Colonic mucosa (tissue), 4 donors: ENCODE measurements around the gene PKD1. TPM values are rescaled to one million over a fixed set of nuclear protein-coding genes. Genes with fewer than 3 reads are reported as not detected.

Experiments used
- DNase-seq: peaks from one replicate; pipeline ENCODE4 v3.0.0-alpha.2; 2020
- H3K27ac ChIP-seq: fragments of 200-600 bp; one replicate; pipeline ENCODE4 v1.8.0; 2021
- H3K27me3 ChIP-seq: fragments of 200-600 bp; one replicate; pipeline ENCODE4 v1.8.0; 2021
- H3K36me3 ChIP-seq: fragments of 200-600 bp; one replicate; pipeline ENCODE4 v1.8.0; 2021
- H3K4me1 ChIP-seq: fragments of 200-600 bp; one replicate; pipeline ENCODE4 v1.8.0; 2021; ENCODE audit warnings: mild to moderate bottlenecking
- H3K4me3 ChIP-seq: fragments of 200-600 bp; one replicate; pipeline ENCODE4 v1.8.0; 2021
- H3K9ac ChIP-seq, 2 donors: one replicate each; pipeline ENCODE4 v1.7.0; 2013; ENCODE audit warnings: control low read depth in 2 of 2, low read depth in 2 of 2, low read length in 2 of 2
- H3K9me3 ChIP-seq: fragments of 200-600 bp; one replicate; pipeline ENCODE4 v1.8.0; 2021
- intact Hi-C: fragments of 100-400 bp; cut with DNase I; formaldehyde crosslinking; loops from one replicate; pipeline ENCODE4 v1.14.1; 2022
- total RNA-seq, 2 donors: library from RNA; stranded (reverse); fragmentation: NEBNext Ultra II Directional in 1 of 2; extraction: Animal tissue kit (Norgen Biotek cat#: 25700) in 1 of 2; gene quantifications; one replicate each; pipeline ENCODE4 v1.2.1, GENCODE V29; 2021
- TF ChIP-seq, protein P1 (sequence below): fragments of 200-600 bp; IDR thresholded peaks from one replicate; pipeline ENCODE4 v1.8.0; 2022; ENCODE audit warnings: antibody characterized with exemption, mild to moderate bottlenecking
- donor health status: healthy.
- donor health status: DM: no; HTN: no; CAD: no.
- donor health status: DM: no; HTN: no; CAD: no.

PKD1 gene
- total RNA-seq, 2 donors from 2014 or later: 48.2 to 83.5 TPM

DNA sequence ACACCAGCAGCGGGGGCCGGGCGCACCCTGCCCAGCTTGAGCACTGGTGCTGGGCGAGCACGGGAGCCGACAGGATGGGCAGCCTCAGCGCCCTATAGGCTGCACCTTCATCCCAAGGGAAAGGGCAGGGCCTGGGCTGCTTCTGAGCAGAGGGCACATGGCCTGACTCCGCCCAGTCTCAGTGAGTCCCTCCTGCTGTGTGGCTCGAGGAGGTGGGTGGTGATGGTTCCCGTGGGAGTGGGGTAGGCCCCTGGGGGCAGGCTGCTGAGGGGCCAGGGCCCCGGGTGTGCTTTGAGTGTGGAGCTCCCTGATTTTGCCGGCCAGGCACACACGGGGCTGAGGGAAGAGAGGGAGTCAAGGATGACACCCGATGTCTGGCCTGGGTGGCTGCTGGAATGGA lies 50.0 kb downstream of the PKD1 start:
- H3K27ac ChIP-seq: no peak overlapping the region
- DNase-seq: no peak
- peaks cover 12% of the 10 kb centered on the region for H3K36me3 ChIP-seq
- no peak overlapping the region for H3K4me3 ChIP-seq
- H3K4me1 ChIP-seq: no peaks in the 10 kb centered on the region
- no peaks in the 10 kb centered on the region for H3K27me3 ChIP-seq
- no peaks in the 10 kb centered on the region for H3K9me3 ChIP-seq
- no peak overlapping the region for H3K9ac ChIP-seq
- TF ChIP-seq, protein P1, sequence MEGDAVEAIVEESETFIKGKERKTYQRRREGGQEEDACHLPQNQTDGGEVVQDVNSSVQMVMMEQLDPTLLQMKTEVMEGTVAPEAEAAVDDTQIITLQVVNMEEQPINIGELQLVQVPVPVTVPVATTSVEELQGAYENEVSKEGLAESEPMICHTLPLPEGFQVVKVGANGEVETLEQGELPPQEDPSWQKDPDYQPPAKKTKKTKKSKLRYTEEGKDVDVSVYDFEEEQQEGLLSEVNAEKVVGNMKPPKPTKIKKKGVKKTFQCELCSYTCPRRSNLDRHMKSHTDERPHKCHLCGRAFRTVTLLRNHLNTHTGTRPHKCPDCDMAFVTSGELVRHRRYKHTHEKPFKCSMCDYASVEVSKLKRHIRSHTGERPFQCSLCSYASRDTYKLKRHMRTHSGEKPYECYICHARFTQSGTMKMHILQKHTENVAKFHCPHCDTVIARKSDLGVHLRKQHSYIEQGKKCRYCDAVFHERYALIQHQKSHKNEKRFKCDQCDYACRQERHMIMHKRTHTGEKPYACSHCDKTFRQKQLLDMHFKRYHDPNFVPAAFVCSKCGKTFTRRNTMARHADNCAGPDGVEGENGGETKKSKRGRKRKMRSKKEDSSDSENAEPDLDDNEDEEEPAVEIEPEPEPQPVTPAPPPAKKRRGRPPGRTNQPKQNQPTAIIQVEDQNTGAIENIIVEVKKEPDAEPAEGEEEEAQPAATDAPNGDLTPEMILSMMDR: no peak
- intact Hi-C loops: loop anchor here (5.0 to 10.0 kb wide), 2 partner anchors 52 to 61 kb away; partner anchors contain the start of genes NHERF2 and PKD1

DNA sequence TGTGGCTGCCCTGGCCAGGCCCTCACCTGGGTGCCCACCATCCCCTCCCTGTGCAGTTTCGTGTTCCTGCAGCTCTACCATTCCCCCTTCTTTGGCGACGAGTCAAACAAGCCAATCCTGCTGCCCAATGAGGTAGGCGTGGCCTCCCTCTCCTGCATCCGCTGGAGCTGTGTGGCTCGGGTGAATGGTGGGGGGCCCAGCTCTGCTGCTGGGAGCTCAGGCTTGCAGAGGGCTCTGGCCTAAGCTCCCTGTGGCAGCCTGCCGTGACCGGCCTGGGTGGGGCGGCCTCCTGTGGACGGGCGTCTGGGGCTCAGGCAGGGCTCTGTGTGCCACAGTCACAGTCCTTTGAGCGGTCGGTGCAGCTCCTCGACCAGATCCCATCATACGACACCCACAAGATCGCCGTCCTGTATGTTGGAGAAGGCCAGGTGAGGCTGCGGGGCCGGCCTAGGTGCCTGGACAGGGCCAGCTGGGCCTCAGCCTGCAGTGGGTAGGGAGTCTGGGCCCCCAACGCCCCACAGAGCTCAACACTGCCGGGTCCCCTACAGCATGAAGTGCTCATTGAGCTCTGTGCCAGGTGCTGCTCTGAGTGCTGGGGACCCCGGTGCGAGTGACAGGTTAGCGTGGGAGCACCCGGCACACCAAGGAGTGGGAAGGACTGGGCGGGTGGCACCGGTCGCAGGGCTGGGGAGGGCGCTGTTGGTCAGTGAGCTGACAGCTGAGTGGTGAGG lies 50.6 kb downstream of the PKD1 start:
- Histone ChIP-seq H3K4me3 (no peak overlapping the region), H3K9ac (no peak overlapping the region), H3K9me3 (no peaks in the 10 kb centered on the region), H3K27me3 (no peaks in the 10 kb centered on the region), H3K36me3 (peaks cover 12% of the 10 kb centered on the region), H3K27ac (no peak overlapping the region), H3K4me1 (no peaks in the 10 kb centered on the region)
- no peak for DNase-seq
- TF ChIP-seq, protein P1: no peak
- intact Hi-C loops: loop anchor here (5.0 to 10.0 kb wide), 2 partner anchors 52 to 60 kb away; partner anchors contain the start of genes NHERF2 and PKD1

DNA sequence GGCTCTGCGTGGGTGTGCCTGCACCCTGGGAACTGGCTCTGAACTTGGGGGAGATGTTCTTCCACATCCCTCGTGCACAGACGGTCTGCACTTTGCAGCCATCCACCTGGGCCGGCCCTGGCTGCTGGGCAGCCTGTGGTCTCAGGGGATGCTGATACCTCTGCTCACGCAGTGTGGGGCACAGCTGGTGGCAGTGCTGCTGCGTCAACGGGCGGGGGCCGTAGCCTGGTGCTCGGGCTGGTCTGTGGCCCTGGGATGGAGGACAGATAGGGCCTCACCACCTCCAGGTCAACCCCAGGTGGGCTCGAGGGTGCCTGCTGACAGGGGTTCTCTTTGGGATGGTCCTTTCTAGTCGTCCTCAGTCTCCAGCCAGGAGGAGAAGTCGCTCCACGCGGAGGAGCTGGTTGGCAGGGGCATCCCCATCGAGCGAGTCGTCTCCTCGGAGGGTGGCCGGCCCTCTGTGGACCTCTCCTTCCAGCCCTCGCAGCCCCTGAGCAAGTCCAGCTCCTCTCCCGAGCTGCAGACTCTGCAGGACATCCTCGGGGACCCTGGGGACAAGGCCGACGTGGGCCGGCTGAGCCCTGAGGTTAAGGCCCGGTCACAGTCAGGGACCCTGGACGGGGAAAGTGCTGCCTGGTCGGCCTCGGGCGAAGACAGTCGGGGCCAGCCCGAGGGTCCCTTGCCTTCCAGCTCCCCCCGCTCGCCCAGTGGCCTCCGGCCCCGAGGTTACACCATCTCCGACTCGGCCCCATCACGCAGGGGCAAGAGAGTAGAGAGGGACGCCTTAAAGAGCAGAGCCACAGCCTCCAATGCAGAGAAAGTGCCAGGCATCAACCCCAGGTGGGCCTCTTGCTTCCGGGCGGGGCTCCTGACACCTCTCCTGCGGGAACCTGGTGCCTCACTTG lies 51.6 kb downstream of the PKD1 start:
- Histone ChIP-seq H3K4me1 (no peaks in the 10 kb centered on the region), H3K9me3 (no peaks in the 10 kb centered on the region), H3K4me3 (no peak overlapping the region), H3K27me3 (no peaks in the 10 kb centered on the region), H3K36me3 (peaks cover 12% of the 10 kb centered on the region), H3K27ac (no peak overlapping the region), H3K9ac (no peak overlapping the region)
- TF ChIP-seq, protein P1: no peak
- intact Hi-C loops: loop anchor here (10.0 kb wide), 1 partner anchor 59 kb away; the partner anchor contains the start of gene NHERF2
- no peak for DNase-seq

DNA sequence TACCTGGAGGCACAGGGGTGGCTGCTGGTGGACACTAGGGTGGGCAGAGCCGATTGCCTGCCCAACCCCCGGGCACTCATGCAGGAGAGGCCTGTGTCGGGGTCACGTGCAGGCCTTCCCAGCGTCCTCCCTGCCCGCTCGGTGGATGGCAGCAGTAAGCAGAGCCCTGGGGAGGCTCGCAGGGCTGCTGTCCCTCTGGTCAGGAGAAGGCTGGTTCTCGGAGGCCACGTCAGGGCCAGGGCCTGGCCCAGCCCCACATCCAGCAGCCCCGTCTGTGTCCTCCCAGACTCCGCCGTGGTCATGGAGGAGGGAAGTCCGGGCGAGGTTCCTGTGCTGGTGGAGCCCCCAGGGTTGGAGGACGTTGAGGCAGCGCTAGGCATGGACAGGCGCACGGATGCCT lies 52.3 kb downstream of the PKD1 start:
- Histone ChIP-seq H3K27me3 (no peaks in the 10 kb centered on the region), H3K9ac (no peak overlapping the region), H3K4me3 (no peak overlapping the region), H3K27ac (no peak overlapping the region), H3K36me3 (peaks cover 12% of the 10 kb centered on the region), H3K9me3 (no peaks in the 10 kb centered on the region), H3K4me1 (no peaks in the 10 kb centered on the region)
- intact Hi-C loops: loop anchor here (10.0 kb wide), 1 partner anchor 59 kb away; the partner anchor contains the start of gene NHERF2
- no peak for DNase-seq
- TF ChIP-seq, protein P1: no peak

DNA sequence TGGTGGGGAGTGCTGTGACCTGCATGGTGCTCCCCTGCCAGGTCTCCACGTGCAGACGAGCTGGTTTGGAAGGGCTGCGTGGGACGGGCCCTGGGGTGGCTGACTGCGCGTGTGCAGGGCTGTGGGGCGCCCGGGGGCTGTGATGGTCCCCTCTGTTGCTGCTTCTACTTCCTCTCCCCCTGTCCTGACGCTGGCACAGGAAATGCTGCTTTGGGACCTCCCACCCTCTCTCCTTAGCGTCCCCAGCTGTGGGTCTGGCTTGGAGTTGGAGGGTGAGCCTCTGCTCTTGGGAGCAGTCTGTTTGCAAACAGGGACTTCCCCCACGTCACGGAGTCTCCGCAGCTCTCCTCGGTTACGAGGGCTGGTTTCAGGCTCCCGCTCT lies 52.7 kb downstream of the PKD1 start:
- H3K27me3 ChIP-seq: no peaks in the 10 kb centered on the region

More for the DNA sequence above, 52.7 kb downstream of the PKD1 start:
- H3K27ac ChIP-seq: no peak overlapping the region
- H3K4me3 ChIP-seq: no peak overlapping the region
- peaks cover 12% of the 10 kb centered on the region for H3K36me3 ChIP-seq
- H3K4me1 ChIP-seq: no peaks in the 10 kb centered on the region
- no peak overlapping the region for H3K9ac ChIP-seq
- TF ChIP-seq, protein P1: no peak
- intact Hi-C loops: loop anchor here (10.0 kb wide), 1 partner anchor 58 kb away; the partner anchor contains the start of gene NHERF2
- no peaks in the 10 kb centered on the region for H3K9me3 ChIP-seq
- DNase-seq: no peak
